Endothelial cell (in vitro differentiated cells): Measurements from ENCODE around the gene WSCD2. TPM values are rescaled to one million over a fixed set of nuclear protein-coding genes. Genes with fewer than 3 reads are reported as not detected.

Source experiments
- DNase-seq: peaks from one replicate; pipeline ENCODE4 v3.0.0; 2021; ENCODE audit warnings: low spot score
- H3K27ac Mint-ChIP-seq: one replicate; pipeline ENCODE4 v1.8.0; 2021; ENCODE audit warnings: mixed read lengths, inconsistent platforms; ENCODE audit not compliant: unreplicated experiment
- H3K27me3 Mint-ChIP-seq: one replicate; pipeline ENCODE4 v1.8.0; 2021; ENCODE audit warnings: mild to moderate bottlenecking, moderate library complexity, mixed read lengths, inconsistent platforms; ENCODE audit not compliant: unreplicated experiment
- H3K36me3 Mint-ChIP-seq: one replicate; pipeline ENCODE4 v1.8.0; 2021; ENCODE audit warnings: mild to moderate bottlenecking, low read depth, mixed read lengths, inconsistent platforms; ENCODE audit not compliant: unreplicated experiment
- H3K4me1 Mint-ChIP-seq: one replicate; pipeline ENCODE4 v1.8.0; 2021; ENCODE audit warnings: mild to moderate bottlenecking, mixed read lengths, inconsistent platforms; ENCODE audit not compliant: unreplicated experiment
- H3K4me3 Mint-ChIP-seq: one replicate; pipeline ENCODE4 v1.8.0; 2021; ENCODE audit warnings: mild to moderate bottlenecking, mixed read lengths, inconsistent platforms; ENCODE audit not compliant: unreplicated experiment
- H3K9me3 Mint-ChIP-seq: one replicate; pipeline ENCODE4 v1.8.0; 2021; ENCODE audit warnings: mixed read lengths, inconsistent platforms; ENCODE audit not compliant: unreplicated experiment
- long read RNA-seq: library from polyadenylated mRNA; unstranded; transcript quantifications from one replicate; pipeline ENCODE4 v2.0.0, GENCODE V29; 2020; ENCODE audit not compliant: unreplicated experiment
- total RNA-seq: library from RNA; stranded (reverse); fragmentation: NEBNext Ultra II Directional; extraction: Animal tissue kit (Norgen Biotek cat#: 25700); gene quantifications from one replicate; pipeline ENCODE4 v1.2.1, GENCODE V29; 2021; ENCODE audit not compliant: unreplicated experiment
- TF ChIP-seq, protein P1 (sequence below): fragments of 200-600 bp; sonication (generic); IDR thresholded peaks from one replicate; pipeline ENCODE4 v1.5.0; 2021; ENCODE audit warnings: antibody characterized with exemption; ENCODE audit not compliant: unreplicated experiment

Gene WSCD2
- total RNA-seq, result not detected
- long read RNA-seq, result 0 reads

DNA sequence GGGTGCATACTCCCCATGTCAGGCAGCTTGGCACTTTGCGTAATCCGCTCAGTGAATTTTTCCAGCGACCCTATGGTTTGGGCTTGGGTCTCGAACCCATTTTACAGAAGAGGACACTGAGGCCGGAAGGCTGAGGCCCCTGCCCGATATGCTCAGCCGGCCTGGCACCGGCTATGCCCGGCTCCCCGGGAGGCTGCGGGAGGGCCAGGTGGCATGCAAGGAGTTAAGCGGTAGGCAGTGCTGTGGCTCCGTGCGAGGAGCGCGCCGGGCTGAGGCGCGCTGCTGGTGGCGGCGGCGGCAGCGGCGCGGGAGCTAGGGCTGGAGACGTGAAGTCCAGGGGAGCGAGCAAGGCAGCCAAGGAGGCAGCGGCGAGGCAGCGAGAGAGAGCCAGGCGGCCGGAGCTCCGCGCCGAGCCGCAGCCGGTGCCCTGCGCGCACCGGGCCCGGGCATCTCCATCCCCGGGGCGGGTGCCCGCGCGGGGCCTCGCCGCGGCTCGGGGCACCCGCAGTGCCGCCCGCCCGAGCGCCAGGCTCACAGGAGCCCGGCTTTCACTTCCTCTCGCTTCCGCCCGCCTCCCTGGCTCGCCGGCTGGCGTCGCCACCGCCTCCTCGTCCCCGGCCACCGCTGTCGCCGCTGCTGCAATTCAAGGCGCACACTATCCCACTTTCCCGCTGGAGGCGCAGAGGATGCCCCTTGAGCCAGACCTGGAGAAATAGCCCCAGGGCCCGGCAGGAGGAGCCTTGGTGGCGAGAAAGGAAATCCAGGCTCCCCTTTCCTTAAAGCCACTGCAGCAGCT lies at the start of gene WSCD2:
Gene WSCD2 (plus strand): TSS at position 272 of the 796 bp plus-strand sequence. CDS start 66,545 bp downstream, outside the sequence.
- H3K4me1 Mint-ChIP-seq, result peaks cover 4% of the 10 kb centered on the region
- H3K27me3 Mint-ChIP-seq, result peaks cover 7% of the 10 kb centered on the region
- peak; percentile 74 for DNase-seq
- H3K36me3 Mint-ChIP-seq, result no peaks in the 10 kb centered on the region
- H3K27ac Mint-ChIP-seq, result peak within 1 kb of the TSS; percentile 18
- no peaks in the 10 kb centered on the region for H3K9me3 Mint-ChIP-seq
- TF ChIP-seq, protein P1, sequence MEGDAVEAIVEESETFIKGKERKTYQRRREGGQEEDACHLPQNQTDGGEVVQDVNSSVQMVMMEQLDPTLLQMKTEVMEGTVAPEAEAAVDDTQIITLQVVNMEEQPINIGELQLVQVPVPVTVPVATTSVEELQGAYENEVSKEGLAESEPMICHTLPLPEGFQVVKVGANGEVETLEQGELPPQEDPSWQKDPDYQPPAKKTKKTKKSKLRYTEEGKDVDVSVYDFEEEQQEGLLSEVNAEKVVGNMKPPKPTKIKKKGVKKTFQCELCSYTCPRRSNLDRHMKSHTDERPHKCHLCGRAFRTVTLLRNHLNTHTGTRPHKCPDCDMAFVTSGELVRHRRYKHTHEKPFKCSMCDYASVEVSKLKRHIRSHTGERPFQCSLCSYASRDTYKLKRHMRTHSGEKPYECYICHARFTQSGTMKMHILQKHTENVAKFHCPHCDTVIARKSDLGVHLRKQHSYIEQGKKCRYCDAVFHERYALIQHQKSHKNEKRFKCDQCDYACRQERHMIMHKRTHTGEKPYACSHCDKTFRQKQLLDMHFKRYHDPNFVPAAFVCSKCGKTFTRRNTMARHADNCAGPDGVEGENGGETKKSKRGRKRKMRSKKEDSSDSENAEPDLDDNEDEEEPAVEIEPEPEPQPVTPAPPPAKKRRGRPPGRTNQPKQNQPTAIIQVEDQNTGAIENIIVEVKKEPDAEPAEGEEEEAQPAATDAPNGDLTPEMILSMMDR, result no peak
- H3K4me3 Mint-ChIP-seq, result peak within 1 kb of the TSS; percentile 75

- DNase-seq, result no peak
- H3K27ac Mint-ChIP-seq, result no peak overlapping the region
- H3K27me3 Mint-ChIP-seq, result peaks cover 1% of the 10 kb centered on the region
- no peak overlapping the region for H3K4me3 Mint-ChIP-seq
- no peaks in the 10 kb centered on the region for H3K9me3 Mint-ChIP-seq
- H3K4me1 Mint-ChIP-seq, result no peaks in the 10 kb centered on the region
- no peaks in the 10 kb centered on the region for H3K36me3 Mint-ChIP-seq
- TF ChIP-seq, protein P1, result no peak
Observed at GRCh38 chr12:108079721-108080120, 49.4 kb upstream of the WSCD2 start.

- DNase-seq, result no peak
- Mint-ChIP-seq H3K9me3 (no peaks in the 10 kb centered on the region), H3K27ac (no peak overlapping the region), H3K4me3 (no peak overlapping the region), H3K36me3 (no peaks in the 10 kb centered on the region), H3K4me1 (no peaks in the 10 kb centered on the region), H3K27me3 (peaks cover 1% of the 10 kb centered on the region)
- TF ChIP-seq, protein P1, result no peak
Observed at GRCh38 chr12:108080363-108080762, 48.7 kb upstream of the WSCD2 start.

DNA sequence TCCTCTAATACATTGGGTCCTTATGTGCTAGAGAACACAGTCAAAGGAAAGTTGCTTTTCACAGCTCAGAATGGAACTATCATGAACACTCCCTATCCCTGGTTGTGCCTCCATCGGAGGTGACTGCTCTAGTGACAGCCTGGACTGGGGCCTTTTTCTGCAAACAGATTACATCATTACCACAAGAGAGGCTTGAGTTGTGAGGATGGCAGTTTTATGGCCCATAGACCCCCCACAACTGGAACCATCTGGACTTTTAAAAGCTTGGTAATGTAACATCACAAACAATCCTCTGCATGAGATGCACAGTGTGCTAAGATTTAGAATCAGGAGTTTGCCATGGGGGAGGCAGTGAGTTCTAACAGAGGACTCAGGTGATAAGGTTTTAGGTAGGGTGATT lies 46.6 kb upstream of the WSCD2 start:
- H3K36me3 Mint-ChIP-seq, result no peaks in the 10 kb centered on the region
- no peak for DNase-seq
- H3K9me3 Mint-ChIP-seq, result no peaks in the 10 kb centered on the region
- TF ChIP-seq, protein P1, result no peak
- H3K4me3 Mint-ChIP-seq, result no peak overlapping the region
- H3K27me3 Mint-ChIP-seq, result peaks cover 1% of the 10 kb centered on the region
- H3K4me1 Mint-ChIP-seq, result no peaks in the 10 kb centered on the region
- no peak overlapping the region for H3K27ac Mint-ChIP-seq

DNA sequence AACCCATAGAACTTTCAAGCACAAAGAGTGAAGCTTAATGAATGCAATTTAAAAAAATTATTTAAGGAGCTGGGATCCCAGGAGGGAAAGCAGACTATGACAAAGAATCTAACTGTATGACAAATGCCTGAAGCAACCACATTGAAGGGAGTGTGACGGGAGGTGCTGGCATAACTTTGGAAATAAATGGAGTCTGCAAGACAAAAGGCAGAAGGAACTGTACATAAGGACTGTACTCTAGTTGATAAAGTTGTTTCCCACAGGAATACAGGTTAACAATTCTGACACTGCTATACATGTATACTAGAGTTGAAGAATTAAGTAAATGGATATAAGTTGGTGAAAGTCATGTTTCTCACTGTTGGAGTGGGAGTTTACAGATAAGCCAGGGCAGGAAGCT lies 41.2 kb upstream of the WSCD2 start:
- Mint-ChIP-seq H3K4me1 (no peaks in the 10 kb centered on the region), H3K36me3 (no peaks in the 10 kb centered on the region), H3K9me3 (no peaks in the 10 kb centered on the region), H3K27me3 (no peaks in the 10 kb centered on the region), H3K27ac (no peak overlapping the region), H3K4me3 (no peak overlapping the region)
- DNase-seq, result no peak
- TF ChIP-seq, protein P1, result no peak
